H9 (cell line): ENCODE data around the gene GALNT7. TPM values are rescaled to one million over a fixed set of nuclear protein-coding genes. Genes with fewer than 3 reads are reported as not detected.

ENCODE experiments used
- DNase-seq: peaks from one replicate; pipeline ENCODE4 v3.0.0-alpha.2; 2017
- H2AFZ ChIP-seq: one replicate; pipeline ENCODE4 v1.6.1; 2013; ENCODE audit warnings: mild to moderate bottlenecking, low read length, control low read depth, moderate library complexity
- H2AK5ac ChIP-seq: 2 replicates; pipeline ENCODE4 v1.6.1; 2013; ENCODE audit warnings: low read length, control low read depth, mixed read lengths; ENCODE audit not compliant: insufficient read length
- H2BK120ac ChIP-seq: one replicate; pipeline ENCODE4 v1.6.1; 2013; ENCODE audit warnings: low read depth, mild to moderate bottlenecking, low read length, control low read depth, inconsistent platforms; ENCODE audit not compliant: poor library complexity, severe bottlenecking
- H2BK12ac ChIP-seq: 2 replicates; pipeline ENCODE4 v1.6.1; 2013; ENCODE audit warnings: low read length, control low read depth, mixed read lengths, low read depth; ENCODE audit not compliant: insufficient read length
- H2BK15ac ChIP-seq: 2 replicates; pipeline ENCODE4 v1.6.1; 2013; ENCODE audit warnings: low read depth, low read length, control low read depth
- H2BK20ac ChIP-seq: one replicate; pipeline ENCODE4 v1.6.1; 2013; ENCODE audit warnings: low read depth, mild to moderate bottlenecking, low read length, control low read depth, inconsistent platforms; ENCODE audit not compliant: poor library complexity, severe bottlenecking
- H2BK5ac ChIP-seq: 2 replicates; pipeline ENCODE4 v1.6.1; 2013; ENCODE audit warnings: low read length, control low read depth, mixed read lengths; ENCODE audit not compliant: insufficient read length
- H3K14ac ChIP-seq: 2 replicates; pipeline ENCODE4 v1.6.1; 2013; ENCODE audit warnings: low read length, control low read depth; ENCODE audit not compliant: insufficient read depth
- H3K18ac ChIP-seq: 2 replicates; pipeline ENCODE4 v1.6.1; 2013; ENCODE audit warnings: low read depth, mild to moderate bottlenecking, mixed read lengths, low read length, control low read depth; ENCODE audit not compliant: insufficient read length
- H3K23ac ChIP-seq: 2 replicates; pipeline ENCODE4 v1.6.1; 2013; ENCODE audit warnings: low read length, control low read depth, mixed read lengths, low read depth; ENCODE audit not compliant: insufficient read length
- H3K23me2 ChIP-seq: 2 replicates; pipeline ENCODE4 v1.6.1; 2013; ENCODE audit warnings: low read depth, mild to moderate bottlenecking, mixed read lengths, low read length, control low read depth; ENCODE audit not compliant: insufficient read length, poor library complexity, severe bottlenecking
- H3K27ac ChIP-seq: 2 replicates; pipeline ENCODE4 v1.5.1; 2013; ENCODE audit warnings: low read length, control low read depth, mixed read lengths, low read depth; ENCODE audit not compliant: insufficient read length
- H3K27me3 ChIP-seq: 2 replicates; pipeline ENCODE4 v1.6.1; 2013; ENCODE audit warnings: low read length, control low read depth, inconsistent platforms; ENCODE audit not compliant: insufficient read depth
- H3K4ac ChIP-seq: 2 replicates; pipeline ENCODE4 v1.6.1; 2013; ENCODE audit warnings: low read depth, mild to moderate bottlenecking, control low read depth, inconsistent platforms, low read length, moderate library complexity
- H3K4me1 ChIP-seq: 2 replicates; pipeline ENCODE4 v1.6.1; 2013; ENCODE audit warnings: low read length, control low read depth, inconsistent platforms; ENCODE audit not compliant: insufficient read depth
- H3K4me2 ChIP-seq: 2 replicates; pipeline ENCODE4 v1.6.1; 2013; ENCODE audit warnings: low read length, control low read depth, mixed read lengths; ENCODE audit not compliant: insufficient read length, insufficient read depth
- H3K56ac ChIP-seq: 2 replicates; pipeline ENCODE4 v1.6.1; 2013; ENCODE audit warnings: low read depth, mild to moderate bottlenecking, mixed read lengths, low read length, control low read depth; ENCODE audit not compliant: insufficient read length
- H3K79me1 ChIP-seq: 2 replicates; pipeline ENCODE4 v1.6.1; 2013; ENCODE audit warnings: low read depth, mild to moderate bottlenecking, moderate library complexity, low read length, control low read depth, inconsistent platforms; ENCODE audit not compliant: insufficient read depth, poor library complexity, severe bottlenecking
- H3K79me2 ChIP-seq: 2 replicates; pipeline ENCODE4 v1.6.1; 2013; ENCODE audit warnings: low read length, control low read depth, inconsistent platforms; ENCODE audit not compliant: insufficient read depth
- H3K9ac ChIP-seq: 2 replicates; pipeline ENCODE4 v1.6.1; 2013; ENCODE audit warnings: low read length, control low read depth, mixed read lengths; ENCODE audit not compliant: insufficient read length; ENCODE audit errors: extremely low read depth
- H3K9me3 ChIP-seq: one replicate; pipeline ENCODE4 v1.6.1; 2013; ENCODE audit warnings: low read depth, low read length, inconsistent platforms; ENCODE audit not compliant: control insufficient read depth
- H3T11ph ChIP-seq: one replicate; pipeline ENCODE4 v1.6.1; 2013; ENCODE audit warnings: mild to moderate bottlenecking, low read length, control low read depth, inconsistent platforms
- H4K20me1 ChIP-seq: one replicate; pipeline ENCODE4 v1.6.1; 2013; ENCODE audit not compliant: control insufficient read depth, insufficient read length, insufficient read depth
- H4K5ac ChIP-seq: 2 replicates; pipeline ENCODE4 v1.6.1; 2013; ENCODE audit warnings: low read depth, mild to moderate bottlenecking, mixed read lengths, low read length, control low read depth; ENCODE audit not compliant: insufficient read length
- H4K8ac ChIP-seq: replicated peaks from 2 replicates; pipeline ENCODE4 v1.6.1; 2013; ENCODE audit warnings: low read length, control low read depth, mixed read lengths, low read depth; ENCODE audit not compliant: insufficient read length
- H4K91ac ChIP-seq: 2 replicates; pipeline ENCODE4 v1.6.1; 2013; ENCODE audit warnings: low read depth, mild to moderate bottlenecking, moderate library complexity, mixed read lengths, low read length, control low read depth; ENCODE audit not compliant: insufficient read length
- H3K27ac Mint-ChIP-seq, 3 experiments: 2 replicates in 2 of 3; 3 replicates in 1 of 3; pipeline ENCODE4 v1.8.0; 2020 to 2021; ENCODE audit warnings: mixed read lengths in 3 of 3, mild to moderate bottlenecking in 1 of 3, moderate library complexity in 1 of 3
- H3K27me3 Mint-ChIP-seq: 2 replicates; pipeline ENCODE4 v1.8.0; 2021; ENCODE audit warnings: low read depth, mild to moderate bottlenecking, moderate library complexity, mixed read lengths
- H3K36me3 Mint-ChIP-seq, 3 experiments: 2 replicates in 2 of 3; 3 replicates in 1 of 3; pipeline ENCODE4 v1.8.0; 2020 to 2021; ENCODE audit warnings: low read depth in 3 of 3, mixed read lengths in 3 of 3; ENCODE audit not compliant: insufficient read depth in 1 of 3
- H3K4me1 Mint-ChIP-seq, 2 experiments: 2 replicates each; pipeline ENCODE4 v1.8.0; 2020; ENCODE audit warnings: mixed read lengths in 2 of 2
- H3K4me3 Mint-ChIP-seq, 2 experiments: 2 replicates in 1 of 2; 3 replicates in 1 of 2; pipeline ENCODE4 v1.8.0; 2020 to 2021; ENCODE audit warnings: mild to moderate bottlenecking in 2 of 2, mixed read lengths in 2 of 2, moderate library complexity in 1 of 2
- H3K9me3 Mint-ChIP-seq, 2 experiments: 2 replicates in 1 of 2; 3 replicates in 1 of 2; pipeline ENCODE4 v1.8.0; 2020; ENCODE audit warnings: mild to moderate bottlenecking in 2 of 2, mixed read lengths in 2 of 2, moderate library complexity in 1 of 2
- CTCF ChIP-seq: fragments of 200-600 bp; sonication (generic); conservative IDR thresholded peaks from 3 replicates; pipeline ENCODE4 v1.8.0; 2021; ENCODE audit warnings: antibody characterized with exemption, mild to moderate bottlenecking
- WGBS: extraction: QIAGEN DNeasy Blood & Tissue Kit; methylation state at CpG from one replicate; pipeline ENCODE4 v1.1.7; 2013; ENCODE audit warnings: missing lambda C conversion rate, low lambda C conversion rate, mixed read lengths; ENCODE audit not compliant: insufficient read length; ENCODE audit errors: extremely low coverage; 5-methylcytosine and 5-hydroxymethylcytosine counted together
- total RNA-seq: library from RNA; stranded (reverse); gene quantifications from 2 replicates; pipeline ENCODE4 v1.2.1, GENCODE V29; 2021

GALNT7 gene
- total RNA-seq, 1 experiment from 2014 or later, result 57.3 TPM

- Mint-ChIP-seq H3K27ac (no peak overlapping the region), H3K36me3 (peaks cover 0 to 2% (median 0%) of the 10 kb centered on the region in 3 experiments; a peak in 1 of 7 replicates), H3K9me3 (no peaks in the 10 kb centered on the region), H3K4me3 (no peak overlapping the region), H3K27me3 (no peaks in the 10 kb centered on the region), H3K4me1 (peaks cover 27 to 30% of the 10 kb centered on the region in 2 experiments)
- DNase-seq, result no peak
- H3K18ac ChIP-seq, result no peak overlapping the region
- no peaks in the 10 kb centered on the region for H3K27me3 ChIP-seq
- no peak overlapping the region for H2BK5ac ChIP-seq
- no peak overlapping the region for H3K56ac ChIP-seq
- H3K9me3 ChIP-seq, result no peaks in the 10 kb centered on the region
- no peaks in the 10 kb centered on the region for H3K79me1 ChIP-seq
- no CpG with 5 or more reads among the region's 5 CpGs for WGBS
- no peak overlapping the region for H4K91ac ChIP-seq
- H3K27ac ChIP-seq, result no peak overlapping the region
- H3K14ac ChIP-seq, result no peak overlapping the region
- no peak overlapping the region for H2BK20ac ChIP-seq
- H2AK5ac ChIP-seq, result no peak overlapping the region
- H3K4me2 ChIP-seq, result no peak overlapping the region
- no peak overlapping the region for H4K8ac ChIP-seq
- H3T11ph ChIP-seq, result no peak overlapping the region
- no peaks in the 10 kb centered on the region for H3K23me2 ChIP-seq
- no peak overlapping the region for H3K4ac ChIP-seq
- H2AFZ ChIP-seq, result no peak overlapping the region
- H2BK120ac ChIP-seq, result no peak overlapping the region
- no peak overlapping the region for H4K5ac ChIP-seq
- H3K4me1 ChIP-seq, result peaks cover 6% of the 10 kb centered on the region
- H2BK12ac ChIP-seq, result no peak overlapping the region
- H4K20me1 ChIP-seq, result no peaks in the 10 kb centered on the region
- peaks cover 10% of the 10 kb centered on the region; the same call in 1 of the 2 replicates for H3K79me2 ChIP-seq
- no peak overlapping the region for H2BK15ac ChIP-seq
- no peak for TF ChIP-seq CTCF
- H3K23ac ChIP-seq, result no peak overlapping the region
- no peak overlapping the region for H3K9ac ChIP-seq
Observed at GRCh38 chr4:173233857-173234256, 65.2 kb downstream of the GALNT7 start.
